T1000 (cell line): Measurements from ENCODE around the gene PRCD.
"Not testable (repeated sequence)": the region's sequence is repeated elsewhere in the genome, so short reads cannot be mapped to it uniquely, and the experiment has no call there.

Experiments used
- DNase-seq: peaks from one replicate; lab custom pipeline; 2025; ENCODE audit warnings: mixed read lengths; lab: John Stamatoyannopoulos, UW

The PRCD gene

GRCh38 chr17:76527430-76528111 is 12.3 kb upstream of the PRCD start:
- DNase-seq: peak; percentile 46

- no peak for DNase-seq
Measured at GRCh38 chr17:76528156-76528527, 11.7 kb upstream of the PRCD start.

- DNase-seq: no peak
Measured at GRCh38 chr17:76528528-76529223, 11.2 kb upstream of the PRCD start.

GRCh38 chr17:76529224-76530094 is 10.4 kb upstream of the PRCD start:
- peak; percentile 47 for DNase-seq

GRCh38 chr17:76530095-76530723 is 9.6 kb upstream of the PRCD start:
- no peak for DNase-seq

GRCh38 chr17:76530811-76531485 is 8.9 kb upstream of the PRCD start:
- DNase-seq: no peak

- DNase-seq: no peak
Measured at GRCh38 chr17:76531486-76532038, 8.3 kb upstream of the PRCD start.

- DNase-seq: no peak
Measured at GRCh38 chr17:76532072-76532651, 7.7 kb upstream of the PRCD start.

- not testable (repeated sequence) for DNase-seq
Measured at GRCh38 chr17:76533640-76534359, 6.0 kb upstream of the PRCD start.

GRCh38 chr17:76534831-76535732 is 4.8 kb upstream of the PRCD start:
- DNase-seq: no peak

GRCh38 chr17:76535788-76536510 is 3.9 kb upstream of the PRCD start:
- no peak for DNase-seq

- DNase-seq: no peak
Measured at GRCh38 chr17:76536511-76537287, 3.1 kb upstream of the PRCD start.

GRCh38 chr17:76537288-76537577 is 2.6 kb upstream of the PRCD start:
- no peak for DNase-seq

- DNase-seq: no peak
Measured at GRCh38 chr17:76537578-76538280, 2.1 kb upstream of the PRCD start, which contains the start of gene CYGB. CYGB (minus strand) TSS chr17:76537709; CDS start chr17:76537542, 167 bp downstream.

- no peak for DNase-seq
Measured at GRCh38 chr17:76538281-76538931, 1.4 kb upstream of the PRCD start.

GRCh38 chr17:76538941-76539570 is 788 bp upstream of the PRCD start:
- no peak for DNase-seq
